ENCODE measurements around the gene TRMT5. TPM values are rescaled to one million over a fixed set of nuclear protein-coding genes. Genes with fewer than 3 reads are reported as not detected.

TRMT5 gene
- total RNA-seq, 1 experiment from 2014 or later = 22.0 TPM

DNA sequence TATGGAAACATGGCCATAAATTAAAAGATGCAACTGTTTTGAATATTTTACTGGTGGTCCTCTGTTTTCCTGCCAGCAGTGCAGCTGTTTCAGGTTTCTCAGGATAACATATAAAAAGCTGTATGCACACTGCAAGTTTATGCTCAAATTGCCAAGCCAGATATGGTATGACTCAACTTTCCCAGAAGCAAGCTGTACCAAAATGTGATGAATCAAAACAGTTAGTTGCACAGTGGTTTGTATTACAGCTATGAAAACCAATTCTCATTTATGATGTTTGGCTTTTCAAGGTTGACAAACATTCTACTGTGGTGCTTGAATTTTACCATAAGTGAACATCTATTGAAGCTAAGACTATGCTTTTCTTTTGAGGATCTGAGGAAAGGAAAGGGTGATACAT, 15.5 kb downstream of the TRMT5 start:
- peak; percentile 94 for DNase-seq (ENCODE audit: low read depth)

DNA sequence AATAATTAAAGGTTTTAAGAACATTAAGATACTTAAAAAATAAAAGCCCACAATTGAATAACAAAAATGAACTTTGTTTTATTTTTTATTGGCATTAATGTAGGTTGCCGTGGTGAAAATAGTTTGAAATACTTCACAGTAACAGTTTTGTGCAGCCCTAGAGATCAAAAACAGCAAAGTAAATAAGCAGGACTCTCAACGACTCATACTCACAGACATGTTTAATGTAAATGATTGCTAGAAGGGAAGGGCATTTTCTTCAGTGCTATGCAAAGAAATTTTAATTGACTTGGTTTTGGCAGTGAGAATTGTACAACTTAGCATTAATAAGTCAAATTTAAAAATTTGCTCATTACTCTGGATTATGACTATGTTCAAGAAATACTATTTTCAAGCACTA, 16.0 kb downstream of the TRMT5 start:
- peak; percentile 30 for DNase-seq (ENCODE audit: low read depth)

DNA sequence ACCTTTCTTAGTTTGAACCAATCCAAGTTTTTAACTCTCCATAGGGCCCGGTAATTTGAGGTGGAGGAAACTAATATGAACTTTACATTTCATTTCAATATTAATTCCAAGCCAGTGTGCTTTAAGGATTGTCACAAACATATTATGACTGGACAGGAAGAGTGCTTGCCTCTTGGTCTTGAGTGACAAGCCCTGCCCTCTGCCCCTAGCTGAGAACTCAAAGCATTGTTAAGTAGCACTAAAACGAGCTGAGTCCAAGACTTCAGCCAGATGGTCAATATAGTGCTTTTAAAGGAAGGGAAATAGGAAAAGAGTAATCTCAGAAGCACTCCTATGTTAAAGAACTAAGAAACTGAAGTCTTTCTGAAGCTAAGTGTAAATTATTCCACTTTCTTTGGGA, 17.1 kb downstream of the TRMT5 start:
- no peak for DNase-seq (ENCODE audit: low read depth)

DNA sequence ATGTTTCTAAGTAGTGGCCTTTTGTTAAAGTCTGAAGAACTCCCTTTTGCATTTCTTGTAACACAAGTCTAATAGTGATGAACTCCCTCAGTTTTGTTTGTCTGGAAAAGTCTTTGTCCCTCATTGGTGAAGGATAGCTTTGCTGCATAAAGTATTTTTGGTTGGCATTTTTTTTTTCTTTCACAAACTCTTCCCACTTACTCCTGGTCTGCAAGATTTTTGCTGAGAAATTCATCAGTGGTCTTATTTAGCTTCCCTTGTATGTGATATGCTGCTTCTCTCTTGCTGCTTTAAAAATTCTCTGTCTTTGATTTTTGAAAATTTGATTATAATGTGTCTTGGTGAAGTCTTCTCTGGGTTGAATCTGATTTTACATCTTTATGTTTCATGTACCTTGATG, 22.7 kb downstream of the TRMT5 start:
- no peak for DNase-seq (ENCODE audit: low read depth)

DNA sequence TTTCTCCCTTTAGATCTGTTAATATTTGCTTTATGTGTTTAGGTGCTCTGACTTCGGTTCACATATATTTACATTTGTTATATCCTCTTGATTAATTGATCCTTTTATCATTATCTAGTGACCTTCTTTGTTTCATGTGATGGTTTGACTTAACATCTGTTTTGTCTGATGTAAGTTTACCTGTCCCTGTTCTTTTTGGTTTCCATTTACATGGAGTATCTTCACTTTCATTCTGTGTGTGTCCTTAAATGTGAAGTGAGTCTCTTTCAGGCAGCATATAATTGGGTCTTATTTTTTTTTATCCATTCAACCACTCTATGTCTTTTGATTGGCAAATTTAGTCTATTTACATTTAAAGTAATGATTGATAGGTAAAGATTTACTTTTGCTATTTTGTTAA, 24.2 kb downstream of the TRMT5 start:
- no peak for DNase-seq (ENCODE audit: low read depth)

DNA sequence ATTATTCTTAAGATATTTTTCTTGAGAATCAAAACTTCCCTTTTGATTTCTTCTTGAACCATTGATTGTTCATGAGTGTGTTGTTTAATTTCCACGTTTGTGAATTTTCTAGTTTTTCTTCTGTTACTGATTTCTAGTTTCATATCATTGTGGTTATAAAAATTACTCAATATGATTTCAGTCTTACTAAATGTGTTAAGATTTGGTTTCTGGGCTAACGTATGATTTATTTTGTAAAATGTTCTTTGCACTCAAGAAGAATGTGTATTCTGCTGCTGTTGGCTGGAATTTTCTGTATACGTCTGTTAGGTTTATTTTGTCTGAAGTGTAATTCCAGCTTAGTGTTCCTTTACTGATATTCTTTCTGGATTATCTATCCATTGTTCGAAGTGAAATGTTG, 24.7 kb downstream of the TRMT5 start:
- DNase-seq (ENCODE audit: low read depth) = no peak

DNA sequence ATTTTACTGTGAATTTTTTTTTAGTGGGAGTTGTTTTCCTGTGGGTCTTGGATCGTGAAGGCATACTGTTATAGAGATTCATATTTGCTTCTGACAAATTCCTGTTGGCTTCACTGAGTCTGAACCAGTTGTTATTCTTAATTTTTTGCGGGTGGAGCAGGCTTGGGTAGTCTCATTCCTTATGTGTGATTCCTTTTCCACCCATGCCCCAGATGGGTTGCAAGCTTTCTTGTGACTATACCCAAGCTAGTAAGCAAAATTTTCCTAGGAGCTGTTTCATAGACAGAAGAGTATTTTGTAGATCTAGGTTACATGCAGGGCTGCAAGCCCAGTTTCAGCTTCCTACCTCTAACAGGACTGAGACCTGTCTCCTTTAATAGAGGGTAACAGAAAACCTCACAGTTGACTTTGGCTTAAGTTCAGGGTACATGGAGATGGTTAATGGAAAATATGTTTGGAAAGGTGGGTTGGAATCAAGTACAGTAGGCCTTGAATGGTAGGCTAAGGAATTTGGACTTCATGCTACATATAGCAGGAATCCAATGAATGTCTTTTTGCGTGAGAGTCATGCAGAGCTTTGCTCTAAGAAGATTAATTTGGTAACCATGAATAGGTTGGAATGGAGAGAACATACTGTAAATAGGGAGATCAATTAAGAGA, 29.0 kb downstream of the TRMT5 start:
- DNase-seq (ENCODE audit: low read depth) = no peak

DNA sequence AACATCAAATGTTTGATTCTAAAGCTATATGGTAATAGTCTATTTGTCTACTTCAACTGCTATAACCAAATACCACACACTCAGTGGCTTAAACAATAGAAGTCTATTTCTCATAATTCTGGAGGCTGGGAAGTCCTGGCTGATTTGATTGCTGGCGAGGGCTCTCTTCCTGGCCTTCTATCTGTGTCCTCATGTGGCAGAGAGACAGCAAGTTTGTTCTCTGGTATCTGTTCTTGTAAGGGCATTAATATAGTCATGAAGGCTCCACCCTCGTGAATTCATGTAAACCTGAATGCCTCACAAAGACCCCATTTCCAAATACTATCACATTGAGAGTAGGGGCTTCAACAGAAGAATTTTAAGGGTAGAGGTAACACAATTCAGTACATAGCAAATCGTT, 34.1 kb downstream of the TRMT5 start:
- no peak for DNase-seq (ENCODE audit: low read depth)

DNA sequence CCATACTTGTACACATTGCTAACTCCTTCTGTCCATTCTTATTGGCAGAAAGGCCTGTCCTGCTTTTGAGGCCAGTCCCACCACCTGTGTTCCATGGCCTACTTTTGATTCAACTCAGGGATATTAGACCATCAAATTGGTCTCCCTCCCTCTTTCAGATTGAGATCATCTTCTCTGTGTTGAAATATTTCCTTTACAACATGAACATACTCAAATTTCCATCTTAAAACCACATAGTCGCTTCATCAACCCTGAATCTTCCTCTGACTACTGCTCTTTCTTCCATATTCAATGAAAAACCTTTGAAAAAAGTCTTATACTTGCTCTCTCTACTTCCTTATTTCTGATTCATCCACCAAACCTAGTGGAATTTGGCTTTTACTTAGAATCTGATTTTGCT, 34.9 kb downstream of the TRMT5 start:
- peak; percentile 75 for DNase-seq (ENCODE audit: low read depth)

DNA sequence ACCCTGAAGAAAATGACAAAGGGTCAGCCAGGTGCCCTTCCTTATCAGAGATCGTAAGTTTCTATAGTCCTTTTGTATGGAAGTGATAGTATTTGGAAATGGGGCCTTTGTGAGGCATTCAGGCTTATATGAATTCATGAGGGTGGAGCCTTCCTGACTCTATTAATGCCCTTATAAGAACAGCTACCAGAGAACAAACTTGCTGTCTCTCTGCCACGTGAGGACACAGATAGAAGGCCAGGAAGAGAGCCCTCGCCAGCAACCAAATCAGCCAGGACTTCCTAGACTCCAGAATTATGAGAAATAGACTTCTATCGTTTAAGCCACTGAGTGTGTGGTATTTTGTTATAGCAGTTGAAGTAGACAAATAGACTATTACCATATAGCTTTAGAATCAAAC, 36.7 kb downstream of the TRMT5 start:
- no peak for DNase-seq (ENCODE audit: low read depth)

DNA sequence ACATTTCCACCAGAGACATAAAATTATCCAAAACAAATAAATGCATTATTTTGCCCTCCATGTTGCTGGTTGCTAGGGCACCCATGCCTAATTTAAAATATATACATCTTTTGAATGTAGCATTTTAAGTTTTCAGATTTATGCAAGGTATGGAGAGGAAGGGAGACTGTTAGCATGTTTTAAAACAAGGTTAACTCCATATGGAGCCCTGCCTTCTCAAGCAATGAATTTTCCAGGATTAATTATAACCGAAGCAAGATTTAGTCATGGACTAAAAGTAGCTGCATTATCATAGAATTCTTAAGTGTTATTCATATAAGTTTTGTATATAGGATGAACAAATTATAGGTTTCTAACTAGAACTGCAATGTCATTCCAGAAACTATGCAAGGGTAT, 37.2 kb downstream of the TRMT5 start:
- no peak for DNase-seq (ENCODE audit: low read depth)

DNA sequence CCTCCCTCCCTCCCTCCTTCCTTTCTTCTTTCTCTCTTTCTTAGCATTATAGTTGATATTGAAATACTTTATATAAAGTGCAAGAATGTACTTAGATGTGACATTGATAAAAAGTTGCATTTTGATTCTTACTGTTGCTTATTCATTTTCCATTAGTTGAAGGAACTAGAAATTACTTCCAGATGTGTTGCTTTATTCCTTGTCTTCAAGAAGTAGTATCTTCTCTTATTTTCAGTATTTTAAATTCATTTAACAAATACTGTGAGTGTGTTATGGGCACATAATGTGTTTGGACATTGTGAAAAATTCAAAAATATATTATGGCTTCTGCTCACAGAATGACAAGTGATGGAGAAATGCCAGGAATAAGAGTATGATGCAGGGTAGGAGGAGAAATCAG, 45.6 kb downstream of the TRMT5 start:
- DNase-seq (ENCODE audit: low read depth) = no peak

DNA sequence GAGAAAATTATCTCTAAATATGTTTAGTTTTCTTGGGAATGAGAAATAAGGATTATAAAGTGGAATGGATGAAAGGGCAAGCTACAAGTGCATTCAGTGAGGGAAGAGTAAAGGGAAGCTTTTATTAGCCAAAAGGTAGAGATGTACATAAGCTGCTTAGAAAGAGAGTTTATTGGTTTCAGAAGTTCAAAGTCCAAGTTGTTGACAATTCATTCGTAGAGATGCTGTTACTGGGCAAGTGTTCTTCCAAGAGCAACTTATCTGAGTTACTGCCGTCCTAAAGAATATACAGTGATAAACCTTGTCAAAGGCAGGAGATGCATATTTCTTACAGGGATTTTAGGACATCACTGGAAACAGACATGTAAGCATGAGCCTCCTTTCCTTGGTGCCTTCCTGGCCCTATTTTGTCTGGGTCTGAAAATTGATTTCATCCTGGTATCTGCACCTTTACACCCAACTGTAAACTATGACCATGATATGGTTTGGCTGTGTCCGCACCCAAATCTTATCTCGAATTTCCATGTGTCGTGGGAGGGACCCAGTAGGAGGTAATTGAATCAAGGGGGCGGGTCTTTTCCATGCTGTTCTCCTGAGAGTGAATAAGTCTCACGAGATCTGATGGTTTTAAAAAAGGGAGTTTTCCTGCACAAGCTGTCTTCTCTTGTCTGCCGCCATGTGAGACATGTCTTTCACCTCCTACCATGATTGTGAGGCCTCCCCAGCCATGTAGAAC, 46.8 kb downstream of the TRMT5 start:
- no peak for DNase-seq (ENCODE audit: low read depth)

DNA sequence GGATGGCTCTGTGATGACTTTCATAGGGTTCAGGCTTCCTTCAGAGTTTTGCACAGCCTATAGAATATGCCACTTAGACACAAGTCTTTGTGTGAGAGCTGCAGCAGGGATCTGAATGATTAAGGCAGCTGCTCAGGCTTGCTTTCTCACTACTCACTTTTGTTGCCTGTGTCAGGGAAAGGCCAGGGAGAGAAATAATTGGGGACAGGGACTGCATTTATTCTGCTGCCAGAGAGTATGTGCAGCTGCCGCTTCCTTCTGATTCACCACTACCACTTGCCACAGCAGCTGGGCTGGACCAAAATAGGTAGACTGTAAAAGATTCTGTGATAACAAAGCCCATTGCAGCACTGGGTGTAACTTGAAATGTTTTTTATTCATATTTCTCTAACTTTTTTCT, 49.7 kb downstream of the TRMT5 start:
- DNase-seq (ENCODE audit: low read depth) = peak; percentile 99

DNA sequence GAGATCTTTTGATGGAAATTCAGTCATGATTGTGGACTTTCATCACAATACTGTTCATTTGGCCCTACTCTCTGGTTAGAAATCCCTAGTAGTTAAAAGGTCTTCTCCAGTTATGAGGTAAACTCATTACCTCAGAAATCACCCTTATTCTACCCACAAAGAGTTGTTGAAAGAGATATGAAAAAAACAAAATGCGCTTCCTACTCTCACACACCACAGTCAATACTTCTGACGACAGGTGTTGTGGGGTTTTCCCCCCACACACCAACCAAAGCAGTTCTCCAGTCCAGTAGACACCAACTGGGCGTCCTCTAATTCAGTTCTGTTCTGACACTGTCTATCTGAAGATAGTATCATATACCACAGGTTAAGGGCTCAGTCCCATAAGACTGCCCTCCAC, 54.9 kb downstream of the TRMT5 start:
- no peak for DNase-seq (ENCODE audit: low read depth)

DNA sequence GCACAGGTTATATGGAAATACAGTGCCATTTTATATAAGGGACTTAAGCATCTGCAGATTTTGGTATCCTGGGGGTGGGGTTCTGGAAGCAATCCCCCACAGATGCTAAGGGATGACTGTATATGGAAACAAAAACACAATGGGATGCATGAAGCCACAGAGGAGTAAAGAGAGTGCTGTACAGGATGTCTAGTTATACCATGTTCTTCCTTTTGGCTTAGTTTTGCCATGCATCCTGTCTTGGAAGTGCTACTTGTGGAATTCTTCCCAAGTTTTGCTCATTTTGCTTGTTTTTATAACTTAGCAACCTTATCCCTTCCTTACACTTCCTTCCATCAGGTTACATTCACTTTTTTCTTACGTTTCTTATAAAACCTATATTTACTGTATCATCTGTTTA, 55.6 kb downstream of the TRMT5 start:
- peak; percentile 45 for DNase-seq (ENCODE audit: low read depth)

DNA sequence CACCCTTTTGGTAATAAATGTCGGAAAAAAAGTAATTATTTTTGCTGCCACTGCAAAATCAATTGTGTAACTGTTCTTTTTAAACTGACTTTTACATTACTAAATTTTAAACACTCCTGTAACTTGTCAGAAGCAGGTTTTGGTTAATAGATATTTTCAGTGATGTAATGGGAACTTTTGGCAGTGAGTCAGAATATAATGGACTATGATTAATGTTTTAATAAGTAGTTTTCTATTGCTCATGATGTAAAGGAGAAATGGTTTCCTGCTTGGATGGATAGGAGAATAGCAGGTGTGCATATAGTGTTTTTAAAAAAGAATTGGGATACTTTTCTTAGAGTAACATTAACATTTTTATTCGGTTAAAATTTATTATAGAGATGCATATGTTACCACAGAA, 58.8 kb downstream of the TRMT5 start:
- peak; percentile 34 for DNase-seq (ENCODE audit: low read depth)

Other genes starting within 250 kb of the TRMT5 start
- 56.5 and 77.8 TPM in 2 replicates for gene MNAT1, start 246.3 kb downstream of the TRMT5 start, total RNA-seq (2014; rRNA removed)
- 40.3 and 52.4 TPM in 2 replicates for gene SLC38A6, start 166 bp upstream of the TRMT5 start, total RNA-seq (2014; rRNA removed)